Measurements from ENCODE around the gene FCAMR. TPM values are rescaled to one million over a fixed set of nuclear protein-coding genes. Genes with fewer than 3 reads are reported as not detected.

Gene FCAMR
- polyA plus RNA-seq, 3 donors = not detected

- no peak overlapping the region for H3K4me3 Mint-ChIP-seq
- no peak overlapping the region for H3K9ac ChIP-seq (ENCODE audit: insufficient read depth, low read length, poor library complexity, severe bottlenecking)
- H3K4me2 ChIP-seq (replicated peaks; ENCODE audit: extremely low read depth, low read length, poor library complexity, severe bottlenecking) = no peak overlapping the region
- no peaks in the 10 kb centered on the region for H3K9me3 Mint-ChIP-seq
- 100% methylated on average over 1 of the region's 3 CpGs for WGBS (ENCODE audit: insufficient coverage)
- H4K20me1 ChIP-seq (ENCODE audit: insufficient read depth, low read length) = no peaks in the 10 kb centered on the region
- no peaks in the 10 kb centered on the region for H3K79me2 ChIP-seq (ENCODE audit: insufficient read depth, low read length)
- peaks cover 2 to 3% of the 10 kb centered on the region in 2 donors for H3K4me1 ChIP-seq (ENCODE audit: control insufficient read depth in 1 of 2, insufficient read depth in 2 of 2, low read length in 2 of 2)
- peak overlapping the region in 1 of 7 donors; percentile 27 for H3K27ac Mint-ChIP-seq
- TF ChIP-seq CTCF (IDR thresholded peaks at IDR 0.05) = no peak
- H3K36me3 ChIP-seq (replicated peaks in 1 of 2; ENCODE audit: control insufficient read depth in 1 of 2, insufficient read depth in 2 of 2, low read length in 2 of 2) = no peaks in the 10 kb centered on the region
- H2AFZ ChIP-seq (ENCODE audit: insufficient read depth, low read depth, low read length, poor library complexity, severe bottlenecking) = no peak overlapping the region
- intact Hi-C loops (cut with micrococcal nuclease) = no loop called here
- H3K27me3 Mint-ChIP-seq (ENCODE audit: low read depth in 3 of 3) = peaks cover 14 to 24% (median 14%) of the 10 kb centered on the region in 3 donors
- no peaks in the 10 kb centered on the region for H3K9me3 ChIP-seq (replicated peaks in 1 of 2; ENCODE audit: control insufficient read depth in 1 of 2, insufficient read depth in 1 of 2, low read length in 2 of 2)
- DNase-seq = no peak
- H3K4me1 Mint-ChIP-seq = peaks cover 6% of the 10 kb centered on the region
- H3K27ac ChIP-seq (ENCODE audit: low read depth in 1 of 2, low read length in 2 of 2) = no peak overlapping the region
- H3K4me3 ChIP-seq (replicated peaks in 1 of 3; ENCODE audit: low read depth in 2 of 3, low read length in 3 of 3) = no peak overlapping the region
- H3K27me3 ChIP-seq (ENCODE audit: control insufficient read depth in 2 of 2, insufficient read depth in 2 of 2, low read length in 2 of 2) = peaks cover 0 to 2% of the 10 kb centered on the region in 2 donors
- H3K36me3 Mint-ChIP-seq = no peaks in the 10 kb centered on the region
Observed at GRCh38 chr1:206940588-206940936, 29.7 kb downstream of the FCAMR start.

GRCh38 chr1:206939841-206940587 is 30.2 kb downstream of the FCAMR start:
- Histone ChIP-seq H3K4me3 (replicated peaks in 1 of 3; ENCODE audit: low read depth in 2 of 3, low read length in 3 of 3) (no peak overlapping the region), H3K27me3 (ENCODE audit: control insufficient read depth in 2 of 2, insufficient read depth in 2 of 2, low read length in 2 of 2) (peaks cover 0 to under 1% of the 10 kb centered on the region in 2 donors), H4K20me1 (ENCODE audit: insufficient read depth, low read length) (no peaks in the 10 kb centered on the region), H3K9me3 (replicated peaks in 1 of 2; ENCODE audit: control insufficient read depth in 1 of 2, insufficient read depth in 1 of 2, low read length in 2 of 2) (no peaks in the 10 kb centered on the region), H3K27ac (ENCODE audit: low read depth in 1 of 2, low read length in 2 of 2) (no peak overlapping the region), H3K79me2 (ENCODE audit: insufficient read depth, low read length) (no peaks in the 10 kb centered on the region), H2AFZ (ENCODE audit: insufficient read depth, low read depth, low read length, poor library complexity, severe bottlenecking) (no peak overlapping the region), H3K4me2 (replicated peaks; ENCODE audit: extremely low read depth, low read length, poor library complexity, severe bottlenecking) (no peak overlapping the region), H3K9ac (ENCODE audit: insufficient read depth, low read length, poor library complexity, severe bottlenecking) (no peak overlapping the region), H3K36me3 (replicated peaks in 1 of 2; ENCODE audit: control insufficient read depth in 1 of 2, insufficient read depth in 2 of 2, low read length in 2 of 2) (no peaks in the 10 kb centered on the region), H3K4me1 (ENCODE audit: control insufficient read depth in 1 of 2, insufficient read depth in 2 of 2, low read length in 2 of 2) (peaks cover 3 to 7% of the 10 kb centered on the region in 2 donors)
- peaks cover 10 to 22% (median 12%) of the 10 kb centered on the region in 3 donors for H3K27me3 Mint-ChIP-seq (ENCODE audit: low read depth in 3 of 3)
- H3K27ac Mint-ChIP-seq = peak overlapping the region in 1 of 7 donors; percentile 23
- peaks cover 9% of the 10 kb centered on the region for H3K4me1 Mint-ChIP-seq
- H3K36me3 Mint-ChIP-seq = no peaks in the 10 kb centered on the region
- TF ChIP-seq CTCF (IDR thresholded peaks at IDR 0.05) = no peak
- intact Hi-C loops (cut with micrococcal nuclease) = loop anchor here in 1 of 2 donors (5.0 kb wide), 1 partner anchor 42 kb away; no protein-coding TSS in a partner anchor
- no peak overlapping the region for H3K4me3 Mint-ChIP-seq
- DNase-seq = no peak
- H3K9me3 Mint-ChIP-seq = no peaks in the 10 kb centered on the region
- 96% methylated on average over 7 of the region's 9 CpGs for WGBS (ENCODE audit: insufficient coverage)

Data from CD14-positive monocyte (primary cell).